ENCODE data around the gene CHCHD4.

DNA sequence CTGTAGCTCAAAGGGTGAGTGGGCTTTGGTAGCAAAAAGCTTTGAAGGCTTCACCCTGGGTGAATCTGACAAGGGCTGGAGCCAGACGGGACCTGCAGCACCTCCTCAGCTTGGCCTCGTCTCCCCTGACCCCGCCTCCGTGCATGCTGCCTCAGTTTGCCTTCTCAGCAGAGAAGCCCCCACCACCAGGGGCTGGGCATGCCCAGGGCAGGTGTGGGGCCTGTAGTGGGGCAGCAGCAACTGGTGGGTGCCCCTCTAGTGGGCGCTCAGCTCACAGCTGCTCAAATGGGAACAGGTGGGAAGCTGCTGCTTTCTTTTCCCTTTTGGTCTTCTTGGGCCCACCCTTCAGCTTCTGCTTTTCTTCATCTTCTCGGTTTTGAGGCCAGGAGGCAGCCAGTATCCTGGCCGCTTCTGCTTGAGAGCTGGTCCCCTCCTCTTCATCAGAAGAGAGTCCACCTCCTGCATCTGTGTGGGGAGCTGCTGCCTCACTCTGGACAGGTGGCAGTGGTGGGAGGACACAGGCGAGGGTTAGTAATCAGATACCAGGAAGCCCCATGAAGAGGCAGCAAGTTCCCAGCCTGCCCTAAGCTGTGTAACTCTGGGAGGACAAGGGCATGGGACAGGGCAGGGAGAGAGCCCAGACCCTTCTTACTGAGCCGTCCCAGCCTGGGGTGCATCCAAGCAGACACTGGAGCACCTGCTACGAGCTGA lies 21.2 kb upstream of the CHCHD4 start:
- TF ChIP-seq CBFB (IDR thresholded peaks at IDR 0.05; ENCODE audit: low read depth) (no peak), GABPA (IDR thresholded peaks at IDR 0.05; ENCODE audit: low read depth) (no peak), CREB1 (IDR thresholded peaks at IDR 0.05; ENCODE audit: low read depth) (no peak), POLR2A (IDR thresholded peaks at IDR 0.05; ENCODE audit: low read depth, low read length) (no peak), ETV6 (conservative IDR thresholded peaks at IDR 0.05 in 1 of 2, IDR thresholded peaks at IDR 0.05 in 1 of 2; ENCODE audit: borderline replicate concordance in 1 of 2, low read depth in 1 of 2) (no peak), IKZF1 (conservative IDR thresholded peaks at IDR 0.05) (no peak)
- TF ChIP-seq, protein P1, sequence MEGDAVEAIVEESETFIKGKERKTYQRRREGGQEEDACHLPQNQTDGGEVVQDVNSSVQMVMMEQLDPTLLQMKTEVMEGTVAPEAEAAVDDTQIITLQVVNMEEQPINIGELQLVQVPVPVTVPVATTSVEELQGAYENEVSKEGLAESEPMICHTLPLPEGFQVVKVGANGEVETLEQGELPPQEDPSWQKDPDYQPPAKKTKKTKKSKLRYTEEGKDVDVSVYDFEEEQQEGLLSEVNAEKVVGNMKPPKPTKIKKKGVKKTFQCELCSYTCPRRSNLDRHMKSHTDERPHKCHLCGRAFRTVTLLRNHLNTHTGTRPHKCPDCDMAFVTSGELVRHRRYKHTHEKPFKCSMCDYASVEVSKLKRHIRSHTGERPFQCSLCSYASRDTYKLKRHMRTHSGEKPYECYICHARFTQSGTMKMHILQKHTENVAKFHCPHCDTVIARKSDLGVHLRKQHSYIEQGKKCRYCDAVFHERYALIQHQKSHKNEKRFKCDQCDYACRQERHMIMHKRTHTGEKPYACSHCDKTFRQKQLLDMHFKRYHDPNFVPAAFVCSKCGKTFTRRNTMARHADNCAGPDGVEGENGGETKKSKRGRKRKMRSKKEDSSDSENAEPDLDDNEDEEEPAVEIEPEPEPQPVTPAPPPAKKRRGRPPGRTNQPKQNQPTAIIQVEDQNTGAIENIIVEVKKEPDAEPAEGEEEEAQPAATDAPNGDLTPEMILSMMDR (IDR thresholded peaks at IDR 0.05 in 2 of 3, conservative IDR thresholded peaks at IDR 0.05 in 1 of 3; ENCODE audit: control insufficient read depth in 2 of 3, extremely low read depth in 1 of 3, insufficient read depth in 1 of 3, low read depth in 3 of 3, low read length in 3 of 3): no peak
- TF ChIP-seq, protein P2, sequence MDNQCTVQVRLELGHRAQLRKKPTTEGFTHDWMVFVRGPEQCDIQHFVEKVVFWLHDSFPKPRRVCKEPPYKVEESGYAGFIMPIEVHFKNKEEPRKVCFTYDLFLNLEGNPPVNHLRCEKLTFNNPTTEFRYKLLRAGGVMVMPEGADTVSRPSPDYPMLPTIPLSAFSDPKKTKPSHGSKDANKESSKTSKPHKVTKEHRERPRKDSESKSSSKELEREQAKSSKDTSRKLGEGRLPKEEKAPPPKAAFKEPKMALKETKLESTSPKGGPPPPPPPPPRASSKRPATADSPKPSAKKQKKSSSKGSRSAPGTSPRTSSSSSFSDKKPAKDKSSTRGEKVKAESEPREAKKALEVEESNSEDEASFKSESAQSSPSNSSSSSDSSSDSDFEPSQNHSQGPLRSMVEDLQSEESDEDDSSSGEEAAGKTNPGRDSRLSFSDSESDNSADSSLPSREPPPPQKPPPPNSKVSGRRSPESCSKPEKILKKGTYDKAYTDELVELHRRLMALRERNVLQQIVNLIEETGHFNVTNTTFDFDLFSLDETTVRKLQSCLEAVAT (IDR thresholded peaks at IDR 0.05): no peak
- TF ChIP-seq, protein P3, sequence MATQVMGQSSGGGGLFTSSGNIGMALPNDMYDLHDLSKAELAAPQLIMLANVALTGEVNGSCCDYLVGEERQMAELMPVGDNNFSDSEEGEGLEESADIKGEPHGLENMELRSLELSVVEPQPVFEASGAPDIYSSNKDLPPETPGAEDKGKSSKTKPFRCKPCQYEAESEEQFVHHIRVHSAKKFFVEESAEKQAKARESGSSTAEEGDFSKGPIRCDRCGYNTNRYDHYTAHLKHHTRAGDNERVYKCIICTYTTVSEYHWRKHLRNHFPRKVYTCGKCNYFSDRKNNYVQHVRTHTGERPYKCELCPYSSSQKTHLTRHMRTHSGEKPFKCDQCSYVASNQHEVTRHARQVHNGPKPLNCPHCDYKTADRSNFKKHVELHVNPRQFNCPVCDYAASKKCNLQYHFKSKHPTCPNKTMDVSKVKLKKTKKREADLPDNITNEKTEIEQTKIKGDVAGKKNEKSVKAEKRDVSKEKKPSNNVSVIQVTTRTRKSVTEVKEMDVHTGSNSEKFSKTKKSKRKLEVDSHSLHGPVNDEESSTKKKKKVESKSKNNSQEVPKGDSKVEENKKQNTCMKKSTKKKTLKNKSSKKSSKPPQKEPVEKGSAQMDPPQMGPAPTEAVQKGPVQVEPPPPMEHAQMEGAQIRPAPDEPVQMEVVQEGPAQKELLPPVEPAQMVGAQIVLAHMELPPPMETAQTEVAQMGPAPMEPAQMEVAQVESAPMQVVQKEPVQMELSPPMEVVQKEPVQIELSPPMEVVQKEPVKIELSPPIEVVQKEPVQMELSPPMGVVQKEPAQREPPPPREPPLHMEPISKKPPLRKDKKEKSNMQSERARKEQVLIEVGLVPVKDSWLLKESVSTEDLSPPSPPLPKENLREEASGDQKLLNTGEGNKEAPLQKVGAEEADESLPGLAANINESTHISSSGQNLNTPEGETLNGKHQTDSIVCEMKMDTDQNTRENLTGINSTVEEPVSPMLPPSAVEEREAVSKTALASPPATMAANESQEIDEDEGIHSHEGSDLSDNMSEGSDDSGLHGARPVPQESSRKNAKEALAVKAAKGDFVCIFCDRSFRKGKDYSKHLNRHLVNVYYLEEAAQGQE (IDR thresholded peaks at IDR 0.05; ENCODE audit: low read depth, low read length): no peak

Measured in GM12878 (cell line).